Measurements from ENCODE around the gene ZNF605.

ZNF605 gene

GRCh38 chr12:132872073-132872855 lies 83.8 kb downstream of the ZNF605 start:
- H3K4me3 ChIP-seq (IDR thresholded peaks at IDR 0.05; ENCODE audit: insufficient read depth, low read depth, low read length) = no peak overlapping the region
- H3K27me3 ChIP-seq (ENCODE audit: insufficient read depth, low read depth) = no peaks in the 10 kb centered on the region
- no peaks in the 10 kb centered on the region for H3K36me3 ChIP-seq (ENCODE audit: insufficient read depth)
- no peaks in the 10 kb centered on the region for H3K79me2 ChIP-seq (ENCODE audit: insufficient read depth, low read depth)
- no peak overlapping the region for H3K27ac ChIP-seq
- no peak for TF ChIP-seq CTCF (conservative IDR thresholded peaks at IDR 0.05; ENCODE audit: low read depth, low read length)
- H2AFZ ChIP-seq (ENCODE audit: low read depth) = no peak overlapping the region
- H3K4me2 ChIP-seq = no peak overlapping the region
- no peaks in the 10 kb centered on the region for H3K4me1 ChIP-seq (ENCODE audit: low read depth, poor library complexity, severe bottlenecking)
- H4K20me1 ChIP-seq (ENCODE audit: insufficient read depth) = no peaks in the 10 kb centered on the region
- H3K9ac ChIP-seq = no peak overlapping the region

GRCh38 chr12:132869551-132869950 lies 86.6 kb downstream of the ZNF605 start:
- Histone ChIP-seq H4K20me1 (ENCODE audit: insufficient read depth) (no peaks in the 10 kb centered on the region), H3K9ac (no peak overlapping the region), H3K4me3 (IDR thresholded peaks at IDR 0.05; ENCODE audit: insufficient read depth, low read depth, low read length) (no peak overlapping the region), H2AFZ (ENCODE audit: low read depth) (no peak overlapping the region), H3K79me2 (ENCODE audit: insufficient read depth, low read depth) (no peaks in the 10 kb centered on the region), H3K36me3 (ENCODE audit: insufficient read depth) (no peaks in the 10 kb centered on the region), H3K27ac (no peak overlapping the region), H3K4me1 (ENCODE audit: low read depth, poor library complexity, severe bottlenecking) (no peaks in the 10 kb centered on the region), H3K4me2 (no peak overlapping the region), H3K27me3 (ENCODE audit: insufficient read depth, low read depth) (no peaks in the 10 kb centered on the region)
- TF ChIP-seq CTCF (conservative IDR thresholded peaks at IDR 0.05; ENCODE audit: low read depth, low read length) = no peak

Measured in KMS-11 (cell line).